WI38 (cell line): Measurements from ENCODE around the gene PELI3.

Source experiments
- H3K4me3 ChIP-seq: 2 replicates; pipeline ENCODE4 v1.5.1; 2011; ENCODE audit warnings: low read depth, mild to moderate bottlenecking, control low read depth, low read length
- CTCF ChIP-seq: IDR thresholded peaks from 2 replicates; pipeline ENCODE4 v1.5.1; 2012; ENCODE audit warnings: low read depth, mild to moderate bottlenecking, control low read depth, low read length

PELI3 gene

GRCh38 chr11:66489636-66490035, 22.9 kb downstream of the PELI3 start:
- no peak for TF ChIP-seq CTCF
- H3K4me3 ChIP-seq, result no peak overlapping the region

- TF ChIP-seq CTCF, result peak; percentile 41; the same call in 1 of the 2 replicates
- no peak overlapping the region for H3K4me3 ChIP-seq
Measured at GRCh38 chr11:66491315-66491935, 24.7 kb downstream of the PELI3 start.

GRCh38 chr11:66492161-66492865, 25.6 kb downstream of the PELI3 start:
- H3K4me3 ChIP-seq, result no peak overlapping the region
- no peak for TF ChIP-seq CTCF

GRCh38 chr11:66493130-66493529, 26.4 kb downstream of the PELI3 start:
- no peak for TF ChIP-seq CTCF
- no peak overlapping the region for H3K4me3 ChIP-seq

- H3K4me3 ChIP-seq, result no peak overlapping the region
- no peak for TF ChIP-seq CTCF
Measured at GRCh38 chr11:66494458-66494857, 27.8 kb downstream of the PELI3 start.

GRCh38 chr11:66494935-66495334, 28.2 kb downstream of the PELI3 start:
- no peak for TF ChIP-seq CTCF
- H3K4me3 ChIP-seq, result no peak overlapping the region

- TF ChIP-seq CTCF, result 0 out of 2 replicates have a peak, but pooled peaks have one; percentile 5
Measured at GRCh38 chr11:66495401-66495854, 28.7 kb downstream of the PELI3 start.

More at GRCh38 chr11:66495401-66495854, 28.7 kb downstream of the PELI3 start:
- H3K4me3 ChIP-seq, result no peak overlapping the region
